Measurements from ENCODE around the gene MALT1. TPM values are rescaled to one million over a fixed set of nuclear protein-coding genes. Genes with fewer than 3 reads are reported as not detected.

The MALT1 gene
- total and polyA plus RNA-seq, 9 of the 15 experiments (the other 6 are each of a cell fraction or from before 2014, with no cell fraction given), result 0.14 to 1.6 (median 0.32) TPM

DNA sequence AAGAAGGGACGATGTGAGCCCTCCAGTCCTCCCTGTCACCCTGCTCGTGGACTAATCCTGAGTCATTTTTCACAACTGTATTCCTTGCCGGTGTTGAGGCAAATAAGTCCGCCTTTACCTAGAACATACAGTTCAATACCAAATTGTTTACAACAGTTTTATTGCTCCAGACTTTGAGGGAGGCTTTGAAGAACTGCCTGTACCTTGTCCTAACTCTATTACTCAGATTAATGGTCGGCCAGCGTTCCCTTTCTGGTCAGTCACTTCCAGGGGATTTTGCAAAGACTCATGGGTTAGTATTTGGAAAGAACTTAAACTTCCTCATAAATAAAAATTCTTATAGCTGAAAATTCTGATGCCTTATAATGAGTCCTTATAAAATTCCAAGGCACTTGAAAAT lies 108.3 kb downstream of the MALT1 start:
- Histone ChIP-seq H4K20me1 (replicated peaks; ENCODE audit: control insufficient read depth, insufficient read depth, low read length) (no peaks in the 10 kb centered on the region), H3K4me2 (ENCODE audit: insufficient read depth, low read length) (no peak overlapping the region), H3K9ac (ENCODE audit: insufficient read depth in 1 of 2, low read depth in 2 of 2, low read length in 2 of 2) (no peak overlapping the region), H3K9me3 (replicated peaks; ENCODE audit: control insufficient read depth, insufficient read depth, low read depth, low read length) (no peaks in the 10 kb centered on the region), H3K4me1 (replicated peaks in 1 of 2; ENCODE audit: control insufficient read depth in 2 of 2, insufficient read depth in 2 of 2, low read length in 2 of 2) (no peaks in the 10 kb centered on the region), H3K27ac (ENCODE audit: extremely low read depth, low read depth, low read length) (no peak overlapping the region), H3K9me1 (ENCODE audit: control insufficient read depth, insufficient read depth, low read length) (no peaks in the 10 kb centered on the region), H3K4me3 (no peak overlapping the region), H3K79me2 (ENCODE audit: control insufficient read depth, insufficient read depth, low read length) (no peaks in the 10 kb centered on the region), H3K27me3 (ENCODE audit: control insufficient read depth in 2 of 2, insufficient read depth in 2 of 2, low read length in 2 of 2) (no peaks in the 10 kb centered on the region; a peak in 1 of 5 replicates), H2AFZ (ENCODE audit: low read depth, low read length) (0 out of 2 replicates have a peak overlapping the region, but pooled peaks have one; percentile 16), H3K36me3 (ENCODE audit: control insufficient read depth, insufficient read depth, low read length) (no peaks in the 10 kb centered on the region)
- ChIA-PET CTCF (ENCODE audit: low intra/inter-chr PET ratio) (no interaction called here), POLR2A (no interaction called here)
- WGBS (ENCODE audit: insufficient coverage, low coverage, missing lambda C conversion rate), result 0% methylated on average over 4 of the region's 6 CpGs
- intact Hi-C loops (cut with micrococcal nuclease) (loop anchor here (5.0 kb wide), 1 partner anchor 293 kb away; no protein-coding TSS in a partner anchor), in situ Hi-C loops (cut with MboI) (loop anchor here (5.0 kb wide), 1 partner anchor 283 kb away; no protein-coding TSS in a partner anchor)
- TF ChIP-seq GTF2E2 (tag; IDR thresholded peaks at IDR 0.05) (no peak), FOXA3 (CRISPR knock-in tag; conservative IDR thresholded peaks at IDR 0.05 in 1 of 2, IDR thresholded peaks at IDR 0.05 in 1 of 2) (no peak), NR2C1 (IDR thresholded peaks at IDR 0.05) (no peak), NR2C1 (tag; IDR thresholded peaks at IDR 0.05) (no peak), SP2 (IDR thresholded peaks at IDR 0.05; ENCODE audit: extremely low read depth, low read depth, low read length, poor library complexity, severe bottlenecking) (no peak), NCOR1 (IDR thresholded peaks at IDR 0.05) (no peak), POLR3G (IDR thresholded peaks at IDR 0.05; ENCODE audit: extremely low read depth, insufficient read length, insufficient replicate concordance) (no peak), PBX2 (CRISPR knock-in tag; IDR thresholded peaks at IDR 0.05; ENCODE audit: low read depth) (no peak), PBX2 (tag; conservative IDR thresholded peaks at IDR 0.05; ENCODE audit: low read depth) (no peak), ZNF707 (CRISPR knock-in tag; conservative IDR thresholded peaks at IDR 0.05) (no peak), POU5F1 (IDR thresholded peaks at IDR 0.05; ENCODE audit: borderline replicate concordance, low read depth, low read length, partially characterized antibody) (no peak)
- TF ChIP-seq, protein P1, sequence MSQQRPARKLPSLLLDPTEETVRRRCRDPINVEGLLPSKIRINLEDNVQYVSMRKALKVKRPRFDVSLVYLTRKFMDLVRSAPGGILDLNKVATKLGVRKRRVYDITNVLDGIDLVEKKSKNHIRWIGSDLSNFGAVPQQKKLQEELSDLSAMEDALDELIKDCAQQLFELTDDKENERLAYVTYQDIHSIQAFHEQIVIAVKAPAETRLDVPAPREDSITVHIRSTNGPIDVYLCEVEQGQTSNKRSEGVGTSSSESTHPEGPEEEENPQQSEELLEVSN (IDR thresholded peaks at IDR 0.05; ENCODE audit: borderline replicate concordance in 1 of 2, extremely low read depth in 1 of 2, insufficient read depth in 1 of 2, insufficient read length in 1 of 2, low read depth in 1 of 2, low read length in 1 of 2, poor library complexity in 1 of 2, severe bottlenecking in 1 of 2), result no peak
- DNase-seq (ENCODE audit: extremely low read depth in 1 of 4, low spot score in 3 of 4), result no peak
- BruUV-seq (replicated peaks), result no TSS peak
- FAIRE-seq, result no peak
- ATAC-seq, result no peak

All from K562 (cell line).